Endodermal cell (in vitro differentiated cells): Measurements from ENCODE around the gene ZNF365. TPM values are rescaled to one million over a fixed set of nuclear protein-coding genes. Genes with fewer than 3 reads are reported as not detected.
A peak's percentile ranks its signal among the peaks of the same experiment; 100 is the strongest.

ENCODE experiments used
- DNase-seq: peaks from one replicate; pipeline ENCODE4 v3.0.0-alpha.2; 2017
- H3K27ac ChIP-seq: 2 replicates; pipeline ENCODE4 v1.5.1; 2013; ENCODE audit warnings: mild to moderate bottlenecking, low read depth, low read length, moderate library complexity
- H3K27me3 ChIP-seq: 2 replicates; pipeline ENCODE4 v1.6.1; 2013; ENCODE audit warnings: mild to moderate bottlenecking, low read length, moderate library complexity; ENCODE audit not compliant: insufficient read depth, control insufficient read depth, poor library complexity, severe bottlenecking
- H3K36me3 ChIP-seq: 2 replicates; pipeline ENCODE4 v1.7.0; 2013; ENCODE audit warnings: mild to moderate bottlenecking, low read length, moderate library complexity; ENCODE audit not compliant: control insufficient read depth, insufficient read depth
- H3K4me1 ChIP-seq: one replicate; pipeline ENCODE4 v1.7.0; 2013; ENCODE audit warnings: low read length; ENCODE audit not compliant: control insufficient read depth, insufficient read depth
- H3K4me3 ChIP-seq: 2 replicates; pipeline ENCODE4 v1.5.1; 2013; ENCODE audit warnings: mild to moderate bottlenecking, low read length, moderate library complexity
- H3K9ac ChIP-seq: 2 replicates; pipeline ENCODE4 v1.6.1; 2013; ENCODE audit warnings: mild to moderate bottlenecking, low read length, moderate library complexity; ENCODE audit not compliant: poor library complexity, severe bottlenecking; ENCODE audit errors: extremely low read depth
- H3K9me3 ChIP-seq: 2 replicates; pipeline ENCODE4 v1.6.1; 2013; ENCODE audit warnings: mild to moderate bottlenecking, low read length, moderate library complexity; ENCODE audit not compliant: control insufficient read depth
- H3K27ac Mint-ChIP-seq: 2 replicates; pipeline ENCODE4 v1.8.0; 2020; ENCODE audit warnings: mixed read lengths
- H3K27me3 Mint-ChIP-seq: 2 replicates; pipeline ENCODE4 v1.8.0; 2021; ENCODE audit warnings: mild to moderate bottlenecking, mixed read lengths; ENCODE audit not compliant: insufficient read depth
- H3K36me3 Mint-ChIP-seq: 2 replicates; pipeline ENCODE4 v1.8.0; 2020; ENCODE audit warnings: low read depth, mixed read lengths
- H3K4me1 Mint-ChIP-seq: 2 replicates; pipeline ENCODE4 v1.8.0; 2020; ENCODE audit warnings: mixed read lengths
- H3K4me3 Mint-ChIP-seq: 2 replicates; pipeline ENCODE4 v1.8.0; 2020; ENCODE audit warnings: mild to moderate bottlenecking, moderate library complexity, mixed read lengths
- H3K9me3 Mint-ChIP-seq: 2 replicates; pipeline ENCODE4 v1.8.0; 2020; ENCODE audit warnings: mild to moderate bottlenecking, mixed read lengths
- WGBS, 2 experiments: methylation state at CpG; one replicate each; pipeline versions ENCODE4 v1.1.5 to v1.1.7; 2013; ENCODE audit warnings: missing lambda C conversion rate in 2 of 2, mixed read lengths in 1 of 2; ENCODE audit not compliant: insufficient coverage in 1 of 2, insufficient read length in 1 of 2; 5-methylcytosine and 5-hydroxymethylcytosine counted together
- total RNA-seq, 2 donors: library from RNA; stranded (reverse); fragmentation: NEBNext Ultra II Directional in 1 of 2; extraction: Animal tissue kit (Norgen Biotek cat#: 25700) in 1 of 2; gene quantifications; 2 replicates in 1 of 2; 3 replicates in 1 of 2; pipeline ENCODE4 v1.2.1, GENCODE V29; 2021
- TF ChIP-seq, protein P1 (sequence below): fragments of 200-600 bp; sonication (generic); conservative IDR thresholded peaks from 2 replicates; pipeline ENCODE4 v1.5.0; 2021; ENCODE audit warnings: antibody characterized with exemption, mild to moderate bottlenecking

ZNF365 gene
- total RNA-seq, 2 donors from 2014 or later, result 0.31 TPM; not detected in 1

DNA sequence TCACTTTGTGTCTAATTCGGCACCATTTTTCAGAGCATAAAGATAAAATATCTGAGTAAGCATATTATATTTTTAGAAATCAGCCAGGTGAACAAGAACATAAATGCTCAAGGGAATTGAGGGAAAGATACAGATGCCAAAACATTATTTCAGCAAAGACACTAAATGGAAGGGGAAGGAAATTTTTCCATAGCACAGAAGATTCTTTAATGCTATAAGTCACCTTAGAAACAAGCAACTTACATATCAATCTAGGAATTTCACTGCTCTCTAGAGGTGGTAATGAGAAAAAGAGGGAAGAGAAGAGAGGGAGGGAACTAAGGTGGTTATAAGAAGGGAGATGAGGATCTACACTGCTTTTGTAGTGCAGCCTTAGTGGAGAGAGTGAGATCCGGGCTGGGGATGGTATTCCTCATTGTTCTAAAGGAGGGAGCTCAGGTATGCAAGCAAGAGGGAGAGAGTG, 20.4 kb downstream of the ZNF365 start:
- WGBS, 2 experiments, result 14 to 67% methylated on average over 1 to 2 of the region's 2 CpGs
- Histone ChIP-seq H3K9me3 (no peaks in the 10 kb centered on the region), H3K4me1 (no peaks in the 10 kb centered on the region), H3K9ac (no peak overlapping the region), H3K27me3 (no peaks in the 10 kb centered on the region), H3K36me3 (no peaks in the 10 kb centered on the region), H3K4me3 (no peak overlapping the region), H3K27ac (no peak overlapping the region)
- no peaks in the 10 kb centered on the region for H3K27me3 Mint-ChIP-seq
- H3K36me3 Mint-ChIP-seq, result no peaks in the 10 kb centered on the region
- H3K4me3 Mint-ChIP-seq, result no peak overlapping the region
- H3K4me1 Mint-ChIP-seq, result no peaks in the 10 kb centered on the region
- TF ChIP-seq, protein P1, sequence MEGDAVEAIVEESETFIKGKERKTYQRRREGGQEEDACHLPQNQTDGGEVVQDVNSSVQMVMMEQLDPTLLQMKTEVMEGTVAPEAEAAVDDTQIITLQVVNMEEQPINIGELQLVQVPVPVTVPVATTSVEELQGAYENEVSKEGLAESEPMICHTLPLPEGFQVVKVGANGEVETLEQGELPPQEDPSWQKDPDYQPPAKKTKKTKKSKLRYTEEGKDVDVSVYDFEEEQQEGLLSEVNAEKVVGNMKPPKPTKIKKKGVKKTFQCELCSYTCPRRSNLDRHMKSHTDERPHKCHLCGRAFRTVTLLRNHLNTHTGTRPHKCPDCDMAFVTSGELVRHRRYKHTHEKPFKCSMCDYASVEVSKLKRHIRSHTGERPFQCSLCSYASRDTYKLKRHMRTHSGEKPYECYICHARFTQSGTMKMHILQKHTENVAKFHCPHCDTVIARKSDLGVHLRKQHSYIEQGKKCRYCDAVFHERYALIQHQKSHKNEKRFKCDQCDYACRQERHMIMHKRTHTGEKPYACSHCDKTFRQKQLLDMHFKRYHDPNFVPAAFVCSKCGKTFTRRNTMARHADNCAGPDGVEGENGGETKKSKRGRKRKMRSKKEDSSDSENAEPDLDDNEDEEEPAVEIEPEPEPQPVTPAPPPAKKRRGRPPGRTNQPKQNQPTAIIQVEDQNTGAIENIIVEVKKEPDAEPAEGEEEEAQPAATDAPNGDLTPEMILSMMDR, result no peak
- H3K27ac Mint-ChIP-seq, result no peak overlapping the region
- peak; percentile 61 for DNase-seq
- no peaks in the 10 kb centered on the region for H3K9me3 Mint-ChIP-seq

GRCh38 chr10:62395892-62396291, 21.7 kb downstream of the ZNF365 start:
- Mint-ChIP-seq H3K27me3 (no peaks in the 10 kb centered on the region), H3K27ac (no peak overlapping the region), H3K4me1 (no peaks in the 10 kb centered on the region), H3K4me3 (no peak overlapping the region), H3K36me3 (no peaks in the 10 kb centered on the region), H3K9me3 (no peaks in the 10 kb centered on the region)
- Histone ChIP-seq H3K9ac (no peak overlapping the region), H3K27ac (no peak overlapping the region), H3K4me3 (no peak overlapping the region), H3K4me1 (no peaks in the 10 kb centered on the region), H3K27me3 (no peaks in the 10 kb centered on the region), H3K36me3 (no peaks in the 10 kb centered on the region), H3K9me3 (no peaks in the 10 kb centered on the region)
- DNase-seq, result no peak
- 100% methylated on average over 1 of the region's 1 CpG; no CpG with 5 or more reads in 1 of the 2 experiments for WGBS, 2 experiments
- TF ChIP-seq, protein P1, result no peak

- DNase-seq, result no peak
- no peak overlapping the region for H3K4me3 Mint-ChIP-seq
- WGBS, 2 experiments, result 89 to 100% methylated on average over 3 of the region's 3 CpGs
- Histone ChIP-seq H3K9ac (no peak overlapping the region), H3K36me3 (no peaks in the 10 kb centered on the region), H3K4me3 (no peak overlapping the region), H3K9me3 (no peaks in the 10 kb centered on the region), H3K4me1 (no peaks in the 10 kb centered on the region), H3K27me3 (no peaks in the 10 kb centered on the region), H3K27ac (no peak overlapping the region)
- no peaks in the 10 kb centered on the region for H3K27me3 Mint-ChIP-seq
- TF ChIP-seq, protein P1, result no peak
- no peaks in the 10 kb centered on the region for H3K9me3 Mint-ChIP-seq
- H3K36me3 Mint-ChIP-seq, result no peaks in the 10 kb centered on the region
- no peaks in the 10 kb centered on the region for H3K4me1 Mint-ChIP-seq
- no peak overlapping the region for H3K27ac Mint-ChIP-seq
Measured at GRCh38 chr10:62396864-62397263, 22.7 kb downstream of the ZNF365 start.
